RCC 7860 (cell line): Measurements from ENCODE around the gene MPZL1.

Experiments
- DNase-seq: peaks from one replicate; pipeline ENCODE4 v3.0.0-alpha.2; 2015; ENCODE audit warnings: low spot score
- FAIRE-seq: peaks from 2 replicates; lab custom pipeline; 2012; peaks lifted over from hg19 to GRCh38; lab: Jason Lieb, UNC

The MPZL1 gene

DNA sequence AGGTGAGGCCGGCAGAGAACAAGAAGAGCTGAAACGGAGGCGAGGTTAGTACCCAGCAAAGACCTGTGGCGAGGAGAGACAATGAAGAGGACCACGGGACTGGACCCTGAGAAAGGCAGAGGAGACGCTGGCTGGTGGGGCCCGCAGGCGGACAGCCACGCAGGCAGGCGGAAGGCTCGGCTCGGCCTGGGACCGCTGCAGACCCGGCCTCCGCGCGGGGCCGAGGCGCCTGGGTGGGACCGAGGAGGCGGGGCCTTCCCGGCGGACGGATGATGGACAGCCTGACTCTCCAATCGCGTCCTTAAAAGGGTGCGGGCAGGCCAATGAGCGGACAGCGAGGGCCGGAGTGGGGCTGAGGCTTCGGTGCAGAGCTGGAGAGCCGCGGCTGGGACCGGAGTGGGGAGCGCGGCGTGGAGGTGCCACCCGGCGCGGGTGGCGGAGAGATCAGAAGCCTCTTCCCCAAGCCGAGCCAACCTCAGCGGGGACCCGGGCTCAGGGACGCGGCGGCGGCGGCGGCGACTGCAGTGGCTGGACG is at the start of gene MPZL1:
Gene MPZL1 (plus strand): TSS at position 366 of the 535 bp plus-strand sequence. CDS start 170 bp downstream, outside the sequence.
- no peak for FAIRE-seq
- peak; percentile 82 for DNase-seq

DNA sequence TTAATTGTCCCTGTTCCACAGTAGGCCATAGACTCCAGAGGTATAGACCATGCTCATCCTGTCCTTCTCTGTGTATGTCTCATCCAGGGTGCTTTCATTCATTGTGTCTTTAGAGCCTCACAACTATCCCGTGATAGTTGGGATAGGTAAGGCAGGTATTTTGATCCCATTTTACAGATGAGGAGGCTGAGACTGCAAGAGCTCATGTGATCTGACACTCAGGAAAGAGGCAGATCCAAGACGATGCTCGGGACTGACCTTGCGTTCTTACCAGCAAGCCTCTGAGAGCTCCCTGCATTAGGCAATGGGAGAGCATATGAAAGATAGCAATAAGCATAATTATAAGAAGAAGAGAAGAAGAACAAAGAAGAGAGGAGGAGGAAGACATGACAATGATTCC is 49.0 kb upstream of the MPZL1 start:
- FAIRE-seq = no peak
- no peak for DNase-seq

DNA sequence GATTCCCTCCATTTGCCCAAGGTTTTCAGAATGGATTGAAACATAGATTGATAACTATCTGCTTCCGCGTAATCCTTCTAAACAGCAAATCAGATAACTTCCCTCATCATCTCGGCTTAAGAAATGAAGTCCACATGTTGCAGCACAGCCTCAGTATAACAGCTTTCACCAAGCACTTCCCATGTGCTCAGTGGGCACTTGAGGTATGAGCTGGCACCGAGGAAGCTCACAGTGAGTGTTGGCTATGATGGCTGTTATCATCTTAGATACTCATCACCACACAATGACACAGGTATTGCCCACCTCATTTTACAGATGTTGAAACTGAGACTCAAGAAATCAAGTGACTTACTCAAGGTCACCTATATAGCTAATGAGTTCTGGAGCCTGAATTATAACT is 48.5 kb upstream of the MPZL1 start:
- FAIRE-seq (no peak), DNase-seq (no peak)

DNA sequence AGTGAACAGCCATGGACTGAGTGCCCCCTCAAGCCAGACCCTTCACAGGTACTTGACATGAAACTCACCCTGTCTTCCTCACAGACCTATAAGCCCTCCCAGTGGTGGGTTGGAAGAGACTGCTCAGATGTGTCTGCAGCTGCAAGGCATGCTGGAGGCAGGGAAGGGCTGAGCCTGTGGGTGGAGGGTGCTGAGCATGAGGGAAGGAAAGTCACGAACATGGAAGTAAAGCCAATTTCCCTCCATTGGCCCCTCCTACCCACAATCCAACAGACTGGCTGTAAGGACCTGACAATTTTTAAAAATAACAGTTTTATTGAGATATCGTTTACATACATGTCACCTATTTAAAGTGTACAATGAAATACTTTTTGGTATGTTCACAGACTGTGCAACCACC is 47.6 kb upstream of the MPZL1 start:
- FAIRE-seq (no peak), DNase-seq (no peak)

DNA sequence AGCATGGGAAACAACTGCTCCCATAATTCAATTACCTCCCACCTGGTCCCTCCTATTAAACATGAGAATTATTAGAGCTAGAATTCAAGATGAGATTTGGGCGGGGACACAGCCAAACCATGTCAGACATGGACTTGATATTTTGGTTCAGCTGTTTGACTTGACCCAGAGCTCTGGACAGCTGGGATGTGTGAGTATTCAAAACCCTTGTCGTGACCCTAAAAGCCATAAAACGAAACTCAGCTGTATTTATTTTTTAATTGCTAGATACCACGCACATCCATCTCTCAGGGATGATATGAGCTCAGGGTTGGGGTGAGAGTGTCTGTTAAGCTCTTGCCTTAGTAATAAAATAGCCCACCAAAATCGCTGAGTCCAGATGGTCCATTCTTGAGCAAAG is 46.3 kb upstream of the MPZL1 start:
- DNase-seq (no peak), FAIRE-seq (no peak)

DNA sequence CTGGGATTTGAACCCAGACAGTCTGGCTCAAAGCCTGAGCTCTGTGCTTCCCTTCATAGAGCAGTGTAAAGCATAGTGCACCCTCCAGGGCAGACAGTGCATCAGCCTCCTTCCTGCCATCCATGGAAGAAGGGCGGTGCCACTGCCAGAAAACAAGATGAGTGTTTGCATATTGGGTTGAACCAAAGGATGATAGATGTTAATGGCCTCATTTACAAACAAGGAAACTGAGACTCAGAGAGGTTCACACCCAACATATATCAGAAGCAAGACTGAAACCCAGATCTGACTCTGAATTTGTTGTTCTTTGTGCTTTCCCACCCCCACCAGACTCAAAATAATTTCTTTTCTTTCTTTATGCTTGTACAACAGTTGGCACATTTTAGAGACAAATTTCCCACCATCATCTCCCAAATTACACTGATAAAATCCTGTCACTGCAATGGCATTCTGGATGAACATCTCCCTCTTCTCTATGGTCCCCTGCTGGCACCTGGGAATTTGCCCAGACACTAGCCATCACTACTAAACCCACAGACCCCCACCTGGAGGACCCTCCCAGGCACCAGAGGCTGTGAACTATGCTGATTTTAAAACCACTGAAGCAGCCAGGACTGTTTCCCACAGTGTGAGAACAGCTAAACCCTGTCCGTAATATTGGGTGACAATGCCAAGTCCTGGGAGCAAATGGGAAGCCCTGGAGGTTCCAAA is 45.4 kb upstream of the MPZL1 start:
- DNase-seq = no peak
- no peak for FAIRE-seq

DNA sequence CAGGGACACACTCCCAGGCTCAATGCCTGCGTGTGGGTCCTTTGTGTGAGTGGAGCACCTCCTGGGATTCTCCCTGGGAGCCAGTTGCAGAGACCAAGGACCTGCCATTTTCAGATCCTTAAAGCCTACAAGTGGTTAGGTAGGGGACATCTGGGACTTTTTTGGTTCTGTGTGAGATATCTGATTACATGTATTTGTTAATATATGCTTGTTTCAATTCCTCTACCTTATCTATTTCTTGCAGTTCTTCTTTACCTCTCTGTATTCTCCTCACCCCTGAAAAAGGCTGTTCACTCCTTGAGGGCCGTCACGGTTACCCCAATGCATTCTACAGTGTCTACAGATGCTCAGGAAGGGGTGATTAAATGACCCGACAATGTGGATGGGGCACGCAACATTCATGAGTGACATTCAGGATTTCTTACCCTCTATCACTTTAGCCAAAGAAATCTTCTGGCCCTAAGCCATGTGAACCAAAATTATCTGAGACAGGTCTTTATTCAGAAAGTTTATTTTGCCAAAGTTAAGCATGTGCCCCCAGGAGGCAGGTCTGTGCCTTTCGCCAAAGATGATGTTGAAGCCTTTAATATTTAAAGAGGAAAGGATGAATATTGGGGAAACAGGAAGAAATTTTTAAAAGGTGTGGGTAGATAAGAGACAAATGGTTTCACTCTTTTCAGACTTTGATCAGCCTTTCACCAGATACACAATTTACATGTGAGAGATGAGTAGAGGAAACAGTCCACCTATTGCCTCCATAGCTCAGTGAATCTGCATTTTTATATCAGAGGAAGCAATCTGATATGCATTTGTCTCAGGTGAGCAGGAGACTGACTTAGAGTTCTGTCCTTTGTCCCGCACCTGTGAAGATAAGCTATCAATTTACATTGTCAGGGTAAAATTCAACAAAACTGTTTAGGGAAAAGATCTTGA is 44.6 kb upstream of the MPZL1 start:
- DNase-seq (no peak), FAIRE-seq (no peak)

DNA sequence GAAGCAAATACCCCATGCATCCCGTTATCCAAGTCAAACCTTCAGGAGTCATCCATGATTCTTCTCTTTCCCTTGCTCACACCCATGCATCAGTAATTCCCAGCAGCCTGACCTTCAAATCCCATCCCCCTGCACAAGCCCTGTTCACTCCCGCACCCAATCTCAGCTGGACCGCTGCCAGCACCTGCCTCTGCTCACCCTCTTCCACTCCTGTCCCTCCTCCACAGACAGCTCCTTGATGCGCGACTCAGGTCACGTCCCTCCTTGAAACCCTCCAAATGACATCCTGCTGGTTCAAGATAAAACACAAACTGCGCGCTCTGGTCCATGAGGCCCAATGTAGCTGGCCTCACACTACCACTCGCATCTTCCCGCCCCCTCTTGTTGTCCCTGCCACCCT is 43.4 kb upstream of the MPZL1 start:
- FAIRE-seq = no peak
- DNase-seq = no peak

DNA sequence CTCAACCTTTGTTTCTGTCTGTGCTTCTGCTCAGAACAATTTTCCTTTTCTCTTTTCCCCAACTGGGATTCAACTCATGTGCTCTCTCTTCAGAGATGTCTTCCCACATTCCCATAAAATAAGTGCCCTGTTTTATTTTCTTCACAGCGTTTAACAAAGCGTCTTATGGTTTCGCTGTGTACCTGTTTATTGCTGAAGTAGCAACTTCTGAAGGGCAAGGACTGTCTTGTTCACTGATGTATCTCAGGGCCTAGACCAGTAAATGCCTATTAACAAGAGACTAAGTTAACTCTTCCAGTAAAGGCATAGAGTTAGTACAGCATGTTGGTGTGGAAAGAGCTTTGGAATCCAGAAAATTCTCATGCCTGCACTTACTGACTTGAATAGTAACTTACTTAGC is 42.9 kb upstream of the MPZL1 start:
- DNase-seq (no peak), FAIRE-seq (no peak)

DNA sequence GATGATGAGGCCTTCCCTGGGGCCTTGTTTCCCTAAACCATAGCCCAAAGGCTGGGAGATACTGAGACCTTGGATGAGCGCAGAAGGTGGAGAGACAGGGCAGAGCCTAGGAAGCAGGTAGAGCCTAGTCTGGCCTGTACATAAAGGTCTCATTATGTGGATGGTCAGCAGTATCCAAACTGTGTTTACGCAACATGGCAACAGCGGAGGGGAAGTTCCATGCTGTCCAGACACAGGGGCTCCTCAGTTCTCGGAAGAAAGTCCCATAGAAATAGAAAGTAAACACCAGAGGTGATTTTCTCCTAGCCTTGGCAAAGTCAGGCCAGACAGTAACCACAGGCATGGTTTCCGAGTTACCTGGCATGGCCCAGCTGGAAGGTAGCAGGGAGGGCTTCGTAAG is 42.1 kb upstream of the MPZL1 start:
- DNase-seq (no peak), FAIRE-seq (no peak)

DNA sequence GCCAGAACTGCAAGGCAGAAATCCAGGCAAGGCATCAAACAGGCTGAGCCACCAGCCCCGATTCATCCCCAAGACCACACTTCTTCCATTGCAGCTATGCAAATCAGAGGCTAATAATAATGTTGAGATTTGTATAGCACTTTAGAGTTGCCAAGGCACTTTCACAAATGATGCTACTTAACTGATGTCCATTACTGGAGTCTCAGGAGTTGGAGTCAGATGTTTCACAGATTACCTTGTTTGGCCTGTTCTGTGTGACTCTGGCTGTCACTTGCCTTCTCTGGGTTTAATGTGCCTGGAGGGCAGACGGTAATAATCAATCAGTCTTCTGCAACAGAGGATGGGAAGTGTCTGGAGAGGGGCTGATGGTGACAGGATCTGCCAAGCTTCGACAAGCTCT is 40.8 kb upstream of the MPZL1 start:
- FAIRE-seq = no peak
- DNase-seq = no peak

DNA sequence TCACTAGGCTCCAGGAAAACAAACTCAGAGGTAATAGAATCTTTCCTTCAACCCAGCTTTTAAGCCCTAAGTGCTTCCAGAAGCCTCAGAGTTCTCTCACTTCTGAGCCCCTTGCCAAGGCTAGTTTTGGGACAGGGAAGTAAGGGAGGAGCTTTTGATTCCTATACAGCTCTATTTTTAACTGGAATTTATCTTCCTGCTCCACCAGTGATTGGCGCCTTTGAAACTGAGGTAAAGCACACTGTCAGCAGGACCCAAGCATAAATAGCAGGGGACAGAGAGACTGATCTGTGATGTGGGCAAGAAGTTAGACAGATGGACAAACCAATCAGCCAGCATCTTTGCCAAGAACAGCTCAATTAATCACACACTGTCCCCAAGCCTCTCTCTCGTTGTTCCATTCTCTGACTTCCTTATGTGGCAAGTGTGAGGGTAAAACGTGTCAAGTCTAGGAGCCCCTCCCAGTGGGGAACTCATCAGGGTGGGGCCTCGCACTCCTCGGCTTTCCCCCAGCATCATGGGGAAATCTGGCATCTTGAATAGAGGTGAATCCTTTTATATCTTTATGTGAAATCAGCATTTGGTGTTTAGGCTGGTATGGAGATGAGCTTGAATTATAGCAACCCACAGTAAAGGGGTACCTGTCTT is 40.2 kb upstream of the MPZL1 start:
- DNase-seq (no peak), FAIRE-seq (no peak)

DNA sequence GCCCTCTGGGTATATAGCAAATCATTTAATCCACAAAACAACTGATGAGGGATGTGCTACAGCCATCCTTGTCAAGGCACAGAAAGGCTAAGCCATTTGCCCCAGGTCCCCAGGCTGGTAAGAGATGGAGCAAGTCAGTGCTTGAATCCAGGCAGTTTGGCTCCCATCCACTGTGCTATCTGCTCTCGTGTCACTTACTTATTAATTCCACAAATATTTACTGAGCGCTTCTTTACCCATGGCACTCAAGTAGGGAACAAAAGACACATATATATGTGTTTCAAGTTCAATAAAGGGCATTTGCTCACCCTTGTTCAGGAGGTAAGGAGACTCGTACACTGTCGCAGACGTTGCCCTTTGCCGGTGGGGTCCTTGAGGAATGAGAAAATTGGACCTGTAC is 38.6 kb upstream of the MPZL1 start:
- DNase-seq (no peak), FAIRE-seq (no peak)

DNA sequence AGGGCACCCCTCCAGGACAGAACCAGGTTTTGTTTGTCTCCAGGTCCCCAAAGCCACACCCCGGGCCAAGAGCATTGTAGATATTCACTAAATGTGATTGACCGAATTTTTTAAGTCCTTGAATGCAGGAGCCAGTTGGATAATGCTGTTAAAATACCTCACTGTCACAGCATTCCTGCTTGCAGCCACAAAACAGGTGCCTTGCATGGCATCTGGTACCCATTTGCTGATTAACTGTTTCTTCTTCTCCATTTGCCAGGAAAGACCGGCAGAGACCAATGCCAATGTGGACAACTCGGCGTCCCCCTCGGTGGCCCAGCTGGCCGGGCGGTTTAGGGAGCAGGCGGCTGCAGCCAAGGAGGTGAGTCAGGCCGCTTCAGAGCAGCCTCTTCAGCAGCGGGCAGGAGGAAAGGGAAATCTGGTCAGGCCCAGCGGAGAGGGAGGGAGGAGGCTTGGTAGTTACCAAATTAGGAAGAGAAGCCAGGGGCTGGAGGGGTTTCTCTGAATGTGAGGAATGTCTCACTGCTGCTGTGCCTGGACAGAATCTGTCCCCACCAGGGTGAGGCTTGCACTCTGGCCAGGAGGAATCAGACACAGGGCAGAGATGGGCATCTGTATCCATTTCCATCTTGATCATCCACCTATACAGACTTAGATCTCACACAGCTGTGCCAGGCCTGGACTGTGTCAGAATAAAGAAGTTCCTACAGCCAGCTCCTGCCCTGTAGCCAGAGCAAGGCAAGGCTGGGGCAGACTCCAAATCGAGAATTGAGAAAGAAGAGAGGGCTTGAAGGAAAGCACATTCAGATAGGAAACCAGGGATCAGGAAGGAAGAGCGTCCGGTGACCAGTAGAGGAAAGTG is 37.9 kb upstream of the MPZL1 start:
- FAIRE-seq = no peak
- no peak for DNase-seq

DNA sequence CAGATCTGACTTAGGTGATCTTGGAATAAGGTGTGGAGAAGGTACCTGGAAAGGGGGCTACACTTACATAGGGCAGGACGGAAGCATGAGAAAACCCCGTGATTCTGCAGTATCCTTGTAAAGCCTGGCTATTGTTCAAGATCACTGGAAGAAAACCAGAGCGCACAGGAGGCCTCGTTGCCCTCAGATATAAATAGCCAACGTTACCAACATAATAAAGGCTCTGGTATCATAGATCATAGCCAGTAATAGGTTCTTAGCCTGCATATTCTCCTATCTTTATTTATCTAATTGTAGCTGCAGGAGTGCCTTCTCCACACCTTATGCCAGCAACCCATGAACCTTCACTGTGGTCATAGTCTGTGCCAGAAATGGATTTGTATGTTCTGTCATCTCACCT is 35.9 kb upstream of the MPZL1 start:
- FAIRE-seq (no peak), DNase-seq (no peak)

DNA sequence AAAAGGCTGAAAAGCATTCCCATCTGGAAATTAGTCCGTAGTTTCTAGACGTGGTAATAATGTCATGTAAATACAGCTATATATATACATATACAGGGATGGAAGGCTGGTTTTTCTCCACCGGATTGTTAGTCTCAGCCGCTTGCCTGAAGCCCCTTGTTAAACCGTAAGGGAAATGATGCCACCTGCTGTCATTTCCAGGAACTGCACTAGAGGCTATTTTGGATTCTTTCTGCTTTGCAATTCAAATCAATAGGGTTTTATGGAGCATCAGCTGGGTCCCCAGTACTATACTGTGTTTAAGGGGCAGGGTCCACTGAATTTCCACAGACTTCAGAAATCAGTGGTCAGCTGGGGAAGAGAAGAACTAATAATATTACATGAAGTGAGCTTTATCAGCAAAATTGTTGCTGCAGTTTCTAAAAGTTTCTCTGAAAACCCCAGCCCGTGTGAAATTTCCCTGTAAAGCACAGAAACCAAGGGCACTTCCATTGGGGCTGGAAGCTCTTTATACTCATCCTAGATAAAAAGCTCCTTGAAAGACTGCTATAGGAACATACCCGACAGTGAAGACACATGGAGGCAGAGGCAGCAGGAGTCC is 33.8 kb upstream of the MPZL1 start:
- FAIRE-seq (peak; percentile 2), DNase-seq (peak; percentile 45)

DNA sequence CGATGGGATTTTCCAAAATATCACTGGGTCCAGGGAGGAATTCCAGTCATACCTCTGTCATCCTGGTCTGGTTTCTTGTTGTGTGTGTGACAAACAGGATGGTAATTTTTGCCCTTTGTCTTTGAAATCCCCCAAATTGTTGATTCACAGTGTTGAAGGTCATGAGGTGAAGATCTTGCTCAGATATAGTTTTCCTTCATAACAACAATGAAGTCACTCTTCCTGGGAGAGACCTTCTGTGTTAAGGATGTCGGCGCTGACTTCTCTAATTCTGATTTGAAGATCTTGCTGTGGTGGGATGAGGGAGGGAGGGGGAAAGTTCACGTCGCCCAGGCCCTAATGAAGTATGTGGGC is 32.2 kb upstream of the MPZL1 start:
- FAIRE-seq = no peak
- DNase-seq = peak; percentile 22

DNA sequence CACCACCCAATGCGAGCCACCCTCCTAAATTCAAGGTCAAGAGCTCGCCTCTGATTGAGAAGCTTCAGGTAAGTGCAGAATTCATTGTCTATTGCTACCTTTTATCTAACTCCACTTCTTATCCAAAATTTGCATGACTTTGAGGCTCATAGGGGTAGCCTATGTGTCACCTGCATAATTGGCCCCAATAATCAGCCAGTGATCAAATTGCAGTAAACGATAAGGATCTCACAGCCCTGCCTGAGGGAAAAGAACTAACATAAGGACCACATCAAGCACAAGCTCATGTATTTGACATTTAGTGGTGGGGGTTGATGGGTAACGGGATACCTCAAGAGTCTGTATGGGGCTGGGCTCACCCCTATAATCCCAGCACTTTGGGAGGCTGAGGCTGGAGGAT is 31.7 kb upstream of the MPZL1 start:
- DNase-seq = no peak
- no peak for FAIRE-seq

DNA sequence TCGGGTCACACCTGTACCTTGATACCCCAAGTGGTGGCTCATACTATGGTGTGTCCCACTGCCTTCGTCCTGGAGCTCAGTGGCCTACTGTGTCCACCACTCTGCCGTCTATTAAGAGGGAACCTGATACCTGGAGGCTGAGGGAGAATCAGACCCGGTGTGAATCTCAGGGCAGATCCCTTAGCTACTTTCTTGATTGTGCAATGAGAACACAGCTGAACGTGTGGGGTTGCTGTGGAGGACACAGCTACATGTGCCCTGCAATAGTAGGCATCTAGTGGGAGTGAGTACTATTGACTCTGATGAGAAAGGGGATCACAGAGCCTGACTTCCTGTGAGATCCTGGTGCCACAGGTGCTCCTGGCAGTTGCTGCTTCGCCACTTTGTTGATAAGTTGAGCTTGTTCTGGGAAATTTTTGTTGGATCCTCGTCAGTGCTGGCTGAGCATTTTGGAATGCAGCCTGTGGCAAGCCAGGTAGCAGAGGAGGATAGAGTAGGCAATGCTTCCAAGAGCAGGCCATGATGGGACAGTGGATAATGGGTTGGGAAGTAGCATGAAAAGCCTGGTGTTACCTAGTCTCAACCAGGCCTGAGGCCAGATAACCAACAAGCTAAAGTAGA is 28.2 kb upstream of the MPZL1 start:
- DNase-seq (no peak), FAIRE-seq (no peak)

DNA sequence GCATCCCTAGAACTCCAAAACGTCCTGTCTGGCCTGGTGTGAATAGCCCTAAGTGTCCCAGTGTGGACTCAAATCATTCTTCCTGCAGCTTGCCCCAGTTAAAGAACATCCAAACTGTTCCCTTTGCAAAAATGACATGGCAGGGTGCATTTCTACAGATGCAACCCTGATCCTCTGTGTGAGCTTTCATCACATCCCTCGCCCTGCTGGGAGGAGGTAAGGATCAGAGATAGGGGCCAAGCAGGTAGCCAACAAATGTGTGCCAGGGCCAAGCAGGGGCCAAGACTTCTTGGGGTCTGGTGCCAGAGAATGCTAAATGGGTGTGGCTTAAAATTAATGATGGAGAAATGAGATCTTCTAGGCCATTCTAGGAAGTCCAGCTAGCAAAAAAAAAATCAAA is 27.1 kb upstream of the MPZL1 start:
- FAIRE-seq = no peak
- DNase-seq = no peak
